RPMI7951 (cell line): ENCODE measurements around the gene FDCSP. TPM values are rescaled to one million over a fixed set of nuclear protein-coding genes. Genes with fewer than 3 reads are reported as not detected.
"Not testable (repeated sequence)": the region's sequence is repeated elsewhere in the genome, so short reads cannot be mapped to it uniquely, and the experiment has no call there.

Source experiments
- DNase-seq: peaks from one replicate; pipeline ENCODE4 v3.0.0-alpha.2; 2012; ENCODE audit warnings: low read depth
- total RNA-seq: library from RNA; depleted of rRNA; stranded (reverse); fragments of >200 nt; shearing (Covaris generic); gene quantifications from 2 replicates; pipeline ENCODE4 v1.2.3, GENCODE V29; 2014; rRNA removed

The FDCSP gene
- total RNA-seq, 1 experiment from 2014 or later, result not detected

DNA sequence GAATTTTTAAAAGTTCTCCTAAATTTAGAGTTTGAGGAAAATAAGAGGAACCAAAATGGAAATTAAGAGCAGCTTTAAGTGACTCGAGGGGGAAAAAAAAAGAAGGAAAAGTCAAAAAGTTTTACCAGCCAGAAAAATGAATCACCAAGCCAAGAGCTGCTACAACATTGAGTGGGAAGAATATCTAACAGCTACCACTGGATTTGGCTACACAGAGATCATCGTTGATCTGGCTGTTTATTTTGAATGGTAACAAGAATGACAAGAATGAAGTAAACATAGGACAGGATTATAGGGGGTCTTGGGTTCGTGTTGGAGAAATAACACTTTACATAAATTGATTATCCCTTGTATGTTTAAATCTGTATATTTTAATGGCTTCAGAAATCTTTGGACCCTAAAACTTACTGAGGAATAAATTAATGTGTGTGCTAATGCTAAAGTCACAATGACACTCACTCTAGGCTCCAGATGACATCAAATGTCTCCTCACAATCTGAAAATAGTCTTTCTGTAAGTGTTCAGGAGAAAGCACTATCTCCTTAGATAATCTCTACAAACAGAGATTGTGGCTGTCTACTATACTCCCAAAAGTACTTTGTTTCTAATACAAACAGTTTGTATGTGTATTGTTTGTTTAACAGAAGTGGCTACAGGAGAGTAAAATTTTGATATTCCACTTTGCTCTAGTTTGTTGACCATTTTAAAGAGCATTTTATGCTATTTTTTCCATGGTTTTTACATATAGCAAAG, 13.4 kb downstream of the FDCSP start:
- DNase-seq, result no peak

DNA sequence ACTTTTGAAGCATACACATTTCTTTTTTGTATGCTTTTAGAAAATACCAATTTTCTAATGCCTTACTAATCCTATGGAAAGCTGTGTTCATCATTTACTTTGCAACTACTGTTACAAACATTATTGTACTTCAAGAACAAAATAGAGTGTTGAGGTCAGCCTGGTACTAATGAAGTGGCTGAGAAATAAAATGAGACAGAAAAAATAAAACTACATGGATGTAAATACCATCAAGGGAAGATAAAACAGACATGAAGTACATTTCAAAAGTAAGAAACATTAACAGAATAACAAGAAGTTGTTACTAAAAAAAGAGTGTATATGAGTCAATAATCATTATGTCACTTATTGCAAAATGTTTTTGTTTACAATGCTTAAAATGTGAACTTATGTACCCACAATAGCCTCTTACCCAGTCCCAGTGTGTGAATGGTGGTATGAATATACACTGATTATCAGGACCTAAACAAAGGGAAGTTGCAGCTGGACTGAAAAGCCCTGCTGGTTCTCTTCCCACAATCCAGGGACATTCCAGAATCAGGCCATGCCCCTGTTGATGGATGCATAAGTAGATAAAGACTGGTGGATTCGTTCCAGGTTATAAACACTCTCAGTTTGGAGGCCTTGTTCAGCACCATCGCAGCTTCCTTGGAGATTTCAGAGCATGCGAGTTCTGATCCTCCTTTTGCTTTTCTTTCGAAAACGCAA, 14.1 kb downstream of the FDCSP start:
- no peak for DNase-seq

DNA sequence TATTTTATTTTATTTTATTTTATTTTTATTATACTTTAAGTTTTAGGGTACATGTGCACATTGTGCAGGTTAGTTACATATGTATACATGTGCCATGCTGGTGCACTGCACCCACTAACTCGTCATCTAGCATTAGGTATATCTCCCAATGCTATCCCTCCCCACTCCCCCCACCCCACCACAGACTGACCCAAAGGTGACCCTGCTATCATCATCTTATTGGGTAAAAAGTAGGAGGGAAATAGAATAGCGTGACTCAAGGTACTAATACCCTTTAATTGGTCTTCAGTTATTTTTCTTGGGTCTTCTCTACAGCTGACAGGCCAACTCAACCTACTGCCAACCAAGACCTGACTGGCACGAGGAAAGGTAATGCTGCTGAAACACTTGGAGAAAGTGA, 16.4 kb downstream of the FDCSP start, which contains the start of gene CSN3:
Gene CSN3, plus strand, starts transcription at position 301 of the 400 bp plus-strand sequence. CDS start 2,223 bp downstream, outside the sequence.
- not testable (repeated sequence) for DNase-seq

DNA sequence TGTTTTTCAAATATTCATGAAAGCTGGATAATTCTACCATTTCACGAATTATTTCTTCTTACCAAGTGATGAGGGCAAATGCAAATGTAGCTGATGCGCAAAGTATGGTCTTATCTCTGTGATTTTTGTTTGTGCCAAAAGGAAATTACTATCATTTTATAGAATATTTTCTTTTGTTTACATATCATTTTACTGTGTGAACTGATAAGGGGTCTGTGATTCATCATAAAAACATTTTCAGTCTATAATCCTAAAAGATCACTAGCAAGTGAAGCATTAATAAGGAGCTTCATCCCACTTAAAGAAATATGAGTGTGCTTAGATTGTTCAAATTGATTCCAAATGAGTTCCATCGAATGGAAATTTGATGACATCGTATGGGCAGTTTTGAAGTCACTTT, 17.2 kb downstream of the FDCSP start:
- DNase-seq, result no peak

DNA sequence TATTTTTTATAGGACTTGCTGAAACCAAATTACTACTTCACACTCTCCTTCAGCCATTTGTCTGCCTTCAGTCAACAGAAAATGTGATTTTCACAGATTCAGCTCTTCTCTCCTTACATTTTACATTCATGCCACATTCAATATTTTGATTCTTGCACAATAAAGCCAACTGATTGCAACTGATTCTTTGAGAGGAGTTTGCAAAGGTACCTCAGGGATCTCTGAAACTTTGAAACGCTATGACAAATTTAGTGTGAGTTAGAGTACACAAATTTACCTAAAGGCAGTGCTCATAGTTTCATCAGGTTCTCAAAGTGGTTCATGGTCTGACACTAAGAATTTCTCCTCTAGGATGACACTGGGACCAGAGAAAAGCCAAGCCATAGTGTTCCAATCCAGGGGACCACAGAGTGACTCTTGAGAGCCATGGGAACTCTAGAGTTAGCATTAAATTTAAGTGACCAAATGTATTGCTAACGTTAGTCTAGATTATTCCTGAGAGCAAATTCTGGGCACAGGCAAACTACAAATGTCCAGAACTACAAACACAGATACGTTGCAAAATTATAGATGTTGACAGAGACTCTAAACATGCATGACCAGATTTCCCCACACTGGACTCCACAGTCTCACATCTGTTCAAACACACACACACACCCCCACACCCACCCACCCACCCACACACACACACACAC, 25.5 kb downstream of the FDCSP start:
- DNase-seq, result no peak

DNA sequence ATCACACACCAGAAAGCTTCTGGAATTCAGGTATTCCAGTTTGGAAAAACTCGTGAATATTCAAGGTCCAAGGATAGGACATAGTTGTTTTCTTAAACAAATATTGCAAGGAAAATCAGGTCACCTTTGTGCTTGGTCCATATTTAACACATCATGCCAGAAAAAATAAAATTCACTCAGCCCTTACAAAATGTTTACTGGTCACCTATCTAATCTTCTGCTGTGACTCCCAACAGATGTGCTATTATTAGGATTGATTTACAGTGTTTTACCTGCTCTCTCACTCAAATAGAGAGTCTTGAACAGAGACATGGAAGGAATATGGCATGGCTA, 26.0 kb downstream of the FDCSP start:
- DNase-seq, result no peak

DNA sequence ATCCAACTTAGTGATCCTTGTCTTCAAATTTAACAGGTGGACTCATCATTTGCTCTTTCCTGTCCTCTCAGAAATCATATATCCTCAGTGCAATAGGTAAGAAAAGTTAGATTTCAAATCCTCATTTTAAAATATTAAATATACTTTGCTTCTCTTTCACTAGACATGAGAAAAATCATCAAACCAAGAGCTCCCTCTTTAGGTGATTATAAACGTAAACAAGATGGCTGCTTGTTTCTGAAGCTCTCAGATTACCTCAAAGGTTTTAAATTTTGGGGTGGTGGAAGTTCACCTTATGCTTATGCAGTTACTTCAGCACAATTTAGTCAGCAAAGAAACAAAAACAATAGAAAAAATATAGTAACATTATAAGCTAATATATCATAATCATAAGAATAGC, 43.8 kb downstream of the FDCSP start:
- no peak for DNase-seq

DNA sequence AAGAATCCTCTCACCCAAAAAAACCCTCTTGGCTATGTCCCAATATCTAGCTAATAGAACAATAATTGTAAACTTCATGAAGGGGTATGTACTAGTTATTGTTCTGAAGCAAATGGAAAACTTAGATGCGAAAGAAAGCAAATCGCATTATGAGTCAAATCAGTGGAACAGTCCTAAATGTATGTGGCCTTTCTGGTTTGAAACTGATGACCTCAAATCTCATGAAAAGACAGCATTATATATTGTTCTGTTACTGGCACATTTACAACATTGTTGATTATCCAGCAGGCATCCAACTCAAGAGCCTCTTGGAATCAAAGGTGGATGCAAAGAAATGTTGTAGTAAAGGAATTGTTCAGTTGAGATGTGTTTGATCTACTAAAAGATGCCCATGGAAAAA, 51.2 kb downstream of the FDCSP start:
- no peak for DNase-seq

DNA sequence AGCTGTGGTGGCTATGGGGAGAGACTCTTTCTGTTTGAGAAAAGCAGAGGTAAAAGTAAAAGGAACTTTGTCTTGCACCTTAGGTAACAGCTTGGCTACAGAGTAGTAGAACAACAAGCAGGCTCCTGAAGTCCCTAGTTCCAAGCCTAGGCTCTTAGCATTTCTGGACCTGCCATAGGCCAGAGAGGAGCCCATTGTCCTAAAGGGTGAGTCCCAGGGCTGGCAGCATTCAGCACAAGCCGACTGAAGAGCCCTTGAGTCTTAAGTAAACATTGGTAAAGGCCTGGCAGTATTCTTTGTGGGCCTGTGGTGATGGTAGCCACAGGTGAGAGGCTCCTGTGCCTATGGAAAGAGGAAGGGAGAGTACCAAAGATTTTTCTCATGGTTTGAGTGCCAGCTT, 54.6 kb downstream of the FDCSP start:
- DNase-seq, result no peak

Other genes starting within 250 kb of the FDCSP start
- gene STATH, start 230.2 kb upstream of the FDCSP start, total RNA-seq, result not detected in 2 replicates
- gene HTN3, start 197.7 kb upstream of the FDCSP start, total RNA-seq, result 0.98 TPM in 1 of 2 replicates, not detected in the other
- not detected in 2 replicates for gene HTN1, start 175.7 kb upstream of the FDCSP start, total RNA-seq
- gene PRR27, start 71.9 kb upstream of the FDCSP start, total RNA-seq, result not detected in 2 replicates
- not detected in 2 replicates for gene ODAM, start 30.4 kb upstream of the FDCSP start, total RNA-seq
- gene CSN3, start 16.5 kb downstream of the FDCSP start, total RNA-seq, result not detected in 2 replicates
- gene CABS1, start 108.9 kb downstream of the FDCSP start, total RNA-seq, result not detected in 2 replicates
- not detected in 2 replicates for gene SMR3A, start 134.6 kb downstream of the FDCSP start, total RNA-seq
- not detected in 2 replicates for gene SMR3B, start 157.0 kb downstream of the FDCSP start, total RNA-seq
- gene OPRPN, start 171.8 kb downstream of the FDCSP start, total RNA-seq, result not detected in 2 replicates
- gene MUC7, start 246.1 kb downstream of the FDCSP start, total RNA-seq, result not detected in 2 replicates